ENCODE measurements around the gene SLC17A4.

GRCh38 chr6:25713824-25714223 is 40.7 kb upstream of the SLC17A4 start:
- no peak for TF ChIP-seq CTCF (IDR thresholded peaks at IDR 0.05)
- no peak for TF ChIP-seq POLR2AphosphoS5 (IDR thresholded peaks at IDR 0.05)
- no peak for TF ChIP-seq EP300 (IDR thresholded peaks at IDR 0.05)

Data from suprapubic skin (tissue), 4 donors.